Anterior cingulate cortex (tissue), 58 donors: ENCODE results near the gene NPHP4.

Source experiments
- DNase-seq, 58 donors: peaks; one replicate each; lab custom pipeline; 2025; lab: John Stamatoyannopoulos, UW

NPHP4 gene

DNA sequence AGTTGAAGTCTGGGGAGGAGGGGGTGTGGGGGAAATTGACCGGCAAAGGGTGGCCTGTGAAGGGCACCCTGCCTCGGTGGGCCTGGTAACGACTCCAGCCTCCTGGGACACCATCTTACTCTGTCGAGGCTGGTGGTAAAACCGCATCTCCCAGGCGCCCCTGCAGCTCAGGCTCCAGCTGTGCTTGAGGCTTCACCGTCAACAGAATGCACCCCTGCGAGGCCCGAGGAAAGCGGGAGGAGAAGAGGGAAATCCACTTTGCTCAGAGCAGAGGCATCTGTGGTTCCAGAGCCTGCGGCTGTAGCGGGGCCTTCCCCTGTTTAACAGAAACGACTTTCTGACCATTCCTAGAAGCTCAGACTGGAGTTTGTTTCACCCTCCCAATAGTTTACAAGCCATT is 165.6 kb downstream of the NPHP4 start:
- DNase-seq: no peak

DNA sequence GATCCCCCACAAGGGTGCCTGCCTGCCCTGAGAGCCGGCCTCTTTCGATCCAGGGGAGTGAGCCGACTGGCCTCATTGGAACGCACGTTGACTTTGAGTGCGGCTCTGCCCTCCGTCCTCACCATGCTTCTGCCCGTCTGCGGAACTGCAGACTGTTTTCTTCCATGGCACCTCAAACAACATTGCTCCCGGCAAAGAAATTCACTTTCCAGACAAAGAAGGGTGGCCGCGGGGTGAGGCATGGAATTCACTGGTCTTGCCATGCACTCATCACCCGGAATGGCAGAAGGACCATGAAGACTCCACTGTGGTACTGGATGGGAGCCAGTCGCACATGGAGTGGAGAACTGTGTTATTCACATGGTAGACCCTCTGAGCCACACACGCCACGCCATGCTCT is 169.5 kb downstream of the NPHP4 start:
- no peak for DNase-seq

GRCh38 chr1:5822266-5822665 is 170.0 kb downstream of the NPHP4 start:
- no peak for DNase-seq

GRCh38 chr1:5821540-5822176 is 170.6 kb downstream of the NPHP4 start:
- no peak for DNase-seq

DNA sequence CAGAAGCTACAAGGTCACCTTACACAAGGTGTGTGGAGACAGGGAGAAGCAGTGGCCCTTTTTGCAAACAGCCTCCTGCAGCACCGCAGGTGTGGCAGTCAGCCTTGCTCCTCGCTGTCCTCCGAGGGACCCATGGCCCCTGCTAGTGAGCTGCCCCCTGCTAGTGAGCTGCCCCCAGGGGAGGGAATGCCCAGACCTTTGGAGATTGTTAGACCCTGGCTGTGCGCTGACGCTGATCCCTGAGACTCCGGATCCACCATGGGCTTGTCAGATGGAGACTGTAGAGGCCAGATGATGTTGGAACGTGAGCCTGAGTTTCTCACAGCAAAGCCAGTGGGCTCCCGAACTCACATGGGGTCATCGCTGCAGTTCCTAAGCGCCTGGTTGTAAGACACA is 172.2 kb downstream of the NPHP4 start:
- no peak for DNase-seq

- DNase-seq: no peak
Observed at GRCh38 chr1:5819391-5820025, 172.7 kb downstream of the NPHP4 start.

DNA sequence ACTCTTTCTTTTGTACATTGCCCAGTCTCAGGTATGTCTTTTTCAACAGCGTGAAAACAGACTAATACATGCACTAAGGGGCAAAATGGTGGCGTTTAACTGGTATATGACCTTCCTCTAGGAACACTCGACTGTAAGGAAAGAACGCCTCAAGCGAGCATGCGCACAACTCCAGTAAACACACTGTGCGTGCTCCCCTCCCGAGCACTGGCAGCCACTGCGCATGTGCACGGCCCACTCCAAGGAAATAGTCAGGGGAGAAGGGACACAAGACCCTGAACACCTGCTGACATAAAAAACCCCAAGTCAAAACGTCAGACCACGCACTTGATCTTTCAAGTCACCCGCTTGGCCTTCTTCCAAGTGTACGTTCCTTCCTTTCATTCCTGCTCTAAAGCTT is 173.5 kb downstream of the NPHP4 start:
- DNase-seq: no peak

DNA sequence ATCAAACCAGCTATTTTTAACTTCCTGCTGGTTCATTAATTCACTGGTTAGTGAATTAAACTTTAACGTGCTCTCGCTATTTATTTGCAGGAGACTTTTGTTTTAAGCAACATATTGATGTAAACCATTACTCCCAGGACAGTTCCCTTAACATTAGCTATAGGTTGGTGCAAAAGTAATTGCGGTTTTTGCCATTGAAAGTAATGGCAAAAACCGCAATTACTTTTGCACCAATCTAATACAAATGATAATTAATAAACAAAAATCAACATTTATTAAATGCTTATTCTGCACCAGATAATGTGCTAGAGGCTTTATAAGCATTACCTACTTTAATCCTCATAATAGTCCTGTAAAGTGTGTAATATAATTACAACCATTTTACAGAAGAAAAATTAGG is 176.5 kb downstream of the NPHP4 start:
- DNase-seq: no peak

DNA sequence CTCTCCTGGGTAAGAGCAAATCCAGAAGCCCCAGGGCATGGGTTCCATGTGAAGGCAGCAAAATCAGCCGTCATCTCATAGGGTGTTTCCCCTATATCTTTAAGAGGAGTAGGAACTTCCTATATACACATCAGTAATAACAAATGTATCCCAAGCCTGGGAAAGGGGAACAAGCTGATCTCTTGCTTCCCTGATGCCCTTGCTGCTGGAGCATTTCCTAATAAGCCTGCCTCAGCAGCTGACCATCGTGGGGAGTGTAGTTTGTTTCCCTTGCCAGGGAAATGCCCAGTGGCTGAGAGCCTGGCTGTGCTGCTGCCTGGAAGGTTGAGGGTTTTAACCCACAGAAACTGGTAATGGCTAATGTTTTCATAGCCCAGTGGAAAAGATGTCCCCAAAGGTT is 177.0 kb downstream of the NPHP4 start:
- peak in 1 of 58 donors; percentile 10 for DNase-seq

DNA sequence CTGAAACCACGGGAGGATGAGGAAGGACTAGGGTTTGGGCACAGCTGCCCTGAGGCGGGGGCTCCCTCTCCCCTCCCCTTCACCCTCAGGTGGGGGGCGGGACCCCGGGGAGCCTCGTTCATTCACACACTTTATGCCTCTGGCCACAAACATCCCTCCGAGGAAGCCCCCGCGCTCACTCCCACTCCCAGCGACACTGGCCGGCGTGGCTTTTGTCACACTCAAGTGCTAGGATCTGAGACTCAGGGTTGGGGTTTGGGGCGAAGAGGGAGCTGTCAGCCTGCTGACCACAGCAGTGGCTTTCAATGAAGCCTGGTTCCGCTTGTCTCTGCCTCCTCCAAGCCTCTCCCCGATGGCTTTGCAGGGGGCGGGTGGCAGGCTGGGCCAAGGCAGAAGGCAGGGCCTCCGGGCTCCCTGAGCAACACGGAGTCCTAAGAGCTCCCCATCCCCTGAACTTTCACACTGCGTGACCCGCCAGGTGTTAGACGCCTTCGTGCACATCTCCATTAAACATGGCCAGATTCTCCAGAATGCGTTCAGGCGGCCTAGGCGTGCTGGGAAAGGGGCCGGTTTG is 178.1 kb downstream of the NPHP4 start:
- DNase-seq: no peak

DNA sequence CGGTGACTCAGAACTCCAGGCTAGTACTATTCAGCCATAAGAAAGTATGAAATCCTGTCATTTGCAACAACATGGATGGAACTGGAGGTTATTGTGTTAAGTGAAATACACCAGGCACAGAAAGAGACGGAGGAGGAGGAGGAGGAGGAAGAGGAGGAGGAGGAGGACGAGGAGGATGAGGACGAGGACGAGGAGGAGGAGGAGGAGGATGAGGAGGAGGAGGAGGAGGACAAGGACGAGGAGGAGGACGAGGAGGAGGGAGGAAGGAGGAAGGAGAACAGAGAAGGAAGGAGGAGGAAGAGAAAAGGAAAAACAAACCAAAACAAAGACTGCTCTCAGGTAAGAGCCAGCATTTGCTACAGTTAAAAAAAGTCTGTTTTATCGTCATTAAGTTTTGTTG is 178.7 kb downstream of the NPHP4 start:
- DNase-seq: no peak
